Fibroblast of gingiva (primary cell): ENCODE measurements around the gene ARHGEF28.

Experiments used
- DNase-seq: peaks from one replicate; pipeline ENCODE4 v3.0.0-alpha.2; 2011; ENCODE audit warnings: low read depth

ARHGEF28 gene

DNA sequence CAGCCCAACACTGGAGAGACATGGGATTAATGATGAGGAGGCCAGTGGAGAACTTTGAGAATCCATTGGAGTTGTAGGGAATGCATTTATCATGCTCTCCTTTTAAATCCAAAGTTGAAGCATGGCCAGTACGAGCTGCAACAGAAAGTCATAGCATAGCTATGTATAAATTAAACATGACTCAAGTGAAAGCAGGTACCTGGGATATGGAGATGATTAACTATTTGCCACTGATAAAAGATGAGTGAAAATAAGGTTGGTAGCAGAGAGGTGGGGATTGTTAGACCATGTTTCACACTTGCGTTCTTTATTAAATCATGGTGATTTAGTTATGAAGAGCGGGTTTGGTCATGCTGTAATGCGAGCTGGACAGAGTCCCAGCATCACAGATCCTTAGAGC, 189.6 kb downstream of the ARHGEF28 start:
- DNase-seq, result no peak

DNA sequence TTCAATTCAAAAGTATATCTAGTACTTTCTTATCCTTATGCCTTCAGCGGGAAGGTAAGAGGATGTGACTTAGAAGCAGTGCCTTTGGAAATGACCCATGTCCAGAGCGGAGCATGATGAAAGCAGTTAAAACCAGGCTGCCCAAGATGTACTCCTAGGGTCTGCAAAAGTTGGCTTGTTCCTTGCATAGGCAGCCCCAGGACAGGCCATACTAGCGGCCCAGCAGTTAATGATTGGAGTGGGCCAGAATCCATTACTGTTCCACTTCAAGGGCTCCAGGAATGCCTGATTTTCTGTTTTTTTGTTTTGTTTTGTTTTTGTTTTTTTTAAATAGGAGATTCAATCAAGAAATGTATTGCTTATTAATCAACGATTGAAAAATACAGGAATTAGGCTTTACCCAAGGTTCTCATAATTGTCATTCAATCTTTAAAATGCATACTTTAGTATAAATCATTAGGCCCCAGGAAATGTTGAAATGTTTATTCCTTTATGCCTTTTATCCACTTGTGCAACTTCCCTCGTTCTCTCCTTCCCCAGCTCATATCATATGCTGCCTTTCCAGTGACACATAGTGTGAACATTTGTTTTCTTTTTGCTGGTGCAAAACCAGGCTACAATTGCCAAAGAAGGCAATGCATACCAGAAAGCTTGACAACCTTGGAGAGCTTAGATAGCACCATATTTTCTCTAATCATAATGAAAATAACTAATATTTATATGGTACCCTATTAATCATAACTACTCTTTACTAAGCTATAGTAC, 190.8 kb downstream of the ARHGEF28 start:
- peak; percentile 93 for DNase-seq

DNA sequence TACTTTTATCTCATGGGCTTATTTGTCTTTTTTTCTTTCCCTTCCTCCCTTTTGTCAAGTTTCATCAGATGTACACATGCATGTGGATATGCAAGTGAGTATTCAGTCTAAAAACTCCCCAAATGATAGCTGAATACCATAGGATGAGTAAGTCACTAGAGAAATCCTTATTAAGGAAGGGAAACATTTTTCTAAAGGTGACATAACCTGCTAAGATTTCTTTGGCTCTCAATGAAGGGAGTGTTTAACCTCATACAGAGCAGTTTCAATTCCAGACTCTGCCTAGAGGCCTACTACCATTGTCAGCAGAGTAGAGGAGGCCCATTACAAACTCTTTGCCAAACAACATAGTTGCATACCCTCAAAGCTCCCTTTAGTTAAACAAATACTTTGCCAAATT, 192.4 kb downstream of the ARHGEF28 start:
- peak; percentile 32 for DNase-seq

DNA sequence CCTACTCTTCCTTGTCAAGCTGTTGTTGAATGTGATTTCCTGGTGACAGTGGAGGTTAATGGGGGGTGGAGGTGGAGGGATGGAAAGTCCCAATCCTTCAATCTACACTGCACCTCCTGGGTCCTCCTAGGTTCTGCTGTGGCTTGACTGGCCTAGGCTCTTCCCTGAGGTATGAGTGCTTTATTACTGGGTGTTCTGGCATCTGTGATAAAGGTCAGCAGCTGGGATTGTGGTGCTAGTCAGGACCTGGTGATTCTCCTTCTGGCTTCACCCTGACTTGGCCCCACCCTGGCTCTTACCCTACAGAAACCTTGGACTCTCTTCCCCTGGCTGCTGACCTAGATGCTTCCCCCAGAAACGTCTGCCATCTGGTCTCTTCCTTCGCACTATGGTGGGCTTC, 194.3 kb downstream of the ARHGEF28 start:
- DNase-seq, result peak; percentile 18

DNA sequence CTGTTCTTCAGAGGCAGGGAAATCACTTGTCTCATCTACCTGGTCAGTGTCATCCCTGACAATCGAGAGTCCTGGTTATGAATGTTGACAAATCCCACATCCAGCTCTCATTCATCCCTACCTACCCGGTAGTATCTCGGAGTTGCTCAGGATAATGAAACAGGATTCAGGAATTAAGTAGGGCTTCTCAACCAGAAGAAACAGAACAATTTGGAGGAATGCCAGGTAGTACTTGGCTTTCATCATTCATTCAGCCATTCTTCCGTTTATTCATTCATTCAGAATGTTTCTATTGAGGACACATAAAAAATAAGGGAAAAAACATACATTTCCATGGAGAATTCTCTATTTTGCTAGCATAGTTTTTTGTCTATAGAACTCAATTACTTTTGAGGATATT, 195.0 kb downstream of the ARHGEF28 start:
- DNase-seq, result no peak

DNA sequence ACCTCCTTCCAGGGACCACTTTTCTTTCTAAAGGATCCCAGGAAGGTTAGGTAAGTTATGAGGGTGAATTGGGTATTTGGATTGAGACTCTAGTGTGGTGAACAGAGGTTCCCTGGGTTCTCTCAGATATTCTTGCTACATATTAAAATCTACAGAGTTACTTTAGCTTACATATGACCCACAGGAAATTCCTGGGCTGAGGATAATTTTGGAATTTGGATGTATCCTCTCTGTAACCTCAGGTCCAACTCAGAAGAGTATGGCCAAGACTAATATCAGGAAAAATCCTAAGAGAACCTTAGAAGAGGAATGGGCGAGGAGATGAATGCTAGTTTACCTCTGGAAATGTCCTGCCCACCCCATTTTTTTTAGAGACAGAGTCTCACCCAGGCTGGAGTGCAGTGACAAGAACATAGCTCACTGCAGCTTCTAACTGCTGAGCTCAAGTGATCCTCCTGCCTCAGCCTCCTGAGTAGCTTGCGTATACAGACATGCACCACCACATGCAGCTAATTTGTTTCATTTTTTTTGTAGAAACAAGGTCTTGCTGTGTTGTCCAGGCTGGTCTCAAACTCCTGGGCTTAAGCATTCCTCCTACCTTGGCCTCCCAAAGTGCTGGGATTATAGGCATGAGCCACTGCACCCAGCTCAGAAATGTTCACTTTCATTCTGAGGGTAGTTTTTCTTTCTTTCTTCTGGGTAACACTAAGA, 196.4 kb downstream of the ARHGEF28 start:
- no peak for DNase-seq

DNA sequence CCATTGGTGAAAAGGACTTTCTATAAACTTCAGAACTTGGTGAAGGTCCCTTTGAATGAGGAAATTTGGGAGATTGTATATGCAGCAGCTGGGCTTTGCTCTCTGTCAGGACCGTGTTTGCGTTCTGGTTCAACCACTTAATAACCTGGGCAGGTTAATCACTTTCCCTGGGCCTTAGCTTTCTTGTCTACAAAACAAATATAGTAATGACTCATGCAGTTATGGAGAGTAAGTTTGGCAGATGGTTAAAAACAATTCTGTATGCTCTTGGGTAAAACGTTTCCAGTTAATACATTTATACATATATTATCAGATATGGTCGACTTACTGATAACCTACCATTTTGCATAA, 197.0 kb downstream of the ARHGEF28 start:
- no peak for DNase-seq

DNA sequence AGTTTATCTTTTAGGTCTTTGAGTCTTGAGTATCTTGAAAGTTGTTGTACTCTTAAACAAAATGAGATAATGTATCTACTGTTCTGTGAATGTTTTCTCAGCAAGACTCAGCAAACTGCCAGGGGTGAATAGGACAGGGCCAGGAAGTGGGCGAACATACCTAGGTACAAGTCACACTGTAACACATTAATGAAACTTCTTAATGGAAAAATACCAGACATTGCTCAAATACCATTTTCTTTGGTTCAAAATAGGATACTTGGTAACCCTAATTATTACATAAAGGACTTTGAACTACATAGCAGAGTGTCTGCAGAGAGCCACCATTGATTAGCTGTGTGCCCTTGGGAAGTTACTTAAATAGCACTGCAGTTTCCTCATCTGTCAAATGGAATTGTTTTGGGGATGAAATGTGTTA, 197.5 kb downstream of the ARHGEF28 start:
- DNase-seq, result no peak

DNA sequence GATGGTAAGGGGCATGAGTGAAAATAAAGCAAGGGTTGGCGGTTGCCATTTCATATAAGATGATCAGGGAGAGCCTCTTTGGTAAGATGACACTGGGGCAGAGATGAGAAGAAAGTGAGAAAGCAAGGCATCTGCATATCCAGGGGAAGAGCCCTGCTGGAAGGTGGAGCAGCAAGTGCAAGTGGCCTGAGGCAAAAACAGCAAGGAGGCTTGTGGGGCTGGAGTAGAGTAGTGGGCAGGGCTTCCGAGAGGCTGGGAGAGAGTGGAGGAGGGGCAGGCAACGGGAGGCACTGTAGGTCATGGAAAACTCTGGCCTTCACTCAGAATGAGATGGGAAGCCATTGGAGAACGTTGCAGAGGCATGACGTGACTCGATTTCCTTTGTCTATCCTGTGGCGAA, 199.2 kb downstream of the ARHGEF28 start:
- DNase-seq, result no peak

DNA sequence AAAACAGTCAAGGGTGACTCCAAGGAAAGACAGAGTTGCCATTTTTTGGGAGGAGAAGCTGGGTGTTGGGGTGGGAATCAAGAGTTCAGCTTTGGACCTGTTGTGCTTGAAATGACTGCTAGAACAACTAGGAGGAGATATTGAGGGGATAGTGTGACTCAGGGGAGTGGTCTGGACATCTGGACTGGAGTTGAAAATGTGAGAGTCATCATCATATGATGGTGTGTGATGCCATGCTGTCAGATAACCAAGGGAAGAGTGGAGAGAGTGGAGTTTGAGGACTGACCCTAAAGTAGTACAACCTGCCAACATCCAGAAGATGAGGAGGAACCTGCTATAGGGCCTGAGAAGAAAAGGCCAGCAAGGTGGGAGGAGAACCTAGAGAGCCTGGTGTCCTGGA, 199.7 kb downstream of the ARHGEF28 start:
- no peak for DNase-seq

DNA sequence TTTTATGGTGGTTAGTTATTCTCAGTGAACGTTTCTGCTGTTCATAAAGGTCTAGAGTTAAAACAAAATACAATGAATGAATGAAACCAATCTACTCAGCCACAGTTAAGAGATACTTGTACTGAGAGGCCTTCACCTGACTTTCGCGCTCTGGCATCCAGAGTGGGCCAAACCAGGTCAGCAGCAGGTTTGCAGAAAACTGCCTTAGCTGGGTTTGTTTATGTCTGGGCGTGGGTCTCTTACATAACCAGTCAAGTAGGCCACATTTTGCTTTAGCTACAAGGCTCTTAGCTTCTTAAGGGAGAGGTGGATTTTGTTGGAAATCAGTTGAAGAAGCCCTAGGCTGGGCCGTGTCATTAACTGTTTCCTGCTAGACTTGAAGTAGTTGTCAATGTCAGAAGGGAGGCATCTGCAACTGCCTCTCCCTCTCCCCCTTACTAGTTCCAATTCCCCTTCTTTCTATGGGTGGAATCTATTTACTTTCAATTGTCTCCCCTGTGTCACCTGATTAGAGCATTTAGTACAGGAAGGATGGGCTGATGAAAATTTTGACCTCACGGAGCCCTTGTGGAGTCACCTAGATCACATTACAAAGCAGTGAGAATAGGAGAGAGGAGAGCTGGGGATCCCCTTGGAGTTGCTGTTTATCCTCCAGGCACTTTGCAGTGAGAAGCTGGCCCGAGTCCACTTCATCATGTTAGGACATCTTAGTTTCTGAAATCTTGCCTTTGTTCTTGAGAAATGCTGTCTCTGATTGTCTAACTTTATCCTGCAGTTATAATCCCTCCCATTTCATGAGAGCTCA, 200.5 kb downstream of the ARHGEF28 start:
- DNase-seq, result peak; percentile 94

DNA sequence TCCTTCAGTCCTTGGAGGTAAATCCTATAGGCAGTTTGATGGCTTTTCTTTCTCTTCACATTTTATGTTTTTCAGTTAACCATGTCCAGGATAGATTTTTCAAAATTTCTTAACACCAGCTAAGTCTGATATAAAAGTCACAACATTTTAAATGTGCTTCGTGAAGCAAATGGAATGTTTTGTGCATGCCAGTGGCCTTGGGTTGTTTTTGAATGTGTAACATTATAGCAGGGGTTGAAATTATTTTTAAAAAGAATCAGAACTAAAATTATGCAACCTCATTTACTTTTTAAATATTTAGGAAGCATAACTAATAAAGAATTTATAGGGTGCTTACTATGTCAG, 201.1 kb downstream of the ARHGEF28 start:
- no peak for DNase-seq

DNA sequence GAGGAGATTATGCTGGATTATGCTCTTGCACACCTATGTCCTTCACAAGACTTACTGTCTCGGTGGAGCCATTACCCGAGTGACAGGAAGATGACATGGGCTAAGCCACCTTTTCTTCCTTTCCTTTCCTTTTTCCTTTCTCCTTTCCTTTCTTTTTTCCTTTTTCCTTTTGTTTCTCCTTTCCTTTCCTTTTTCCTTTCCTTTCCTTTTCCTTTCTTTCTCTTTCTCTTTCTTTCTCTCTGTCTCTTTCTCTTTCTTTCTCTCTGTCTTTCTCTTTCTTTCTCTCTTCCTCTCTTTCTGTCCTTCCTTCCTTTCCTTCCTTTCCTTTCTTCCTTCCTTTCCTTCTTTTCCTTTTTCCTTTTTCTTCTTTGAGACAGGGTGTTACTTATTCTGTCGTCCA, 202.5 kb downstream of the ARHGEF28 start:
- no peak for DNase-seq

DNA sequence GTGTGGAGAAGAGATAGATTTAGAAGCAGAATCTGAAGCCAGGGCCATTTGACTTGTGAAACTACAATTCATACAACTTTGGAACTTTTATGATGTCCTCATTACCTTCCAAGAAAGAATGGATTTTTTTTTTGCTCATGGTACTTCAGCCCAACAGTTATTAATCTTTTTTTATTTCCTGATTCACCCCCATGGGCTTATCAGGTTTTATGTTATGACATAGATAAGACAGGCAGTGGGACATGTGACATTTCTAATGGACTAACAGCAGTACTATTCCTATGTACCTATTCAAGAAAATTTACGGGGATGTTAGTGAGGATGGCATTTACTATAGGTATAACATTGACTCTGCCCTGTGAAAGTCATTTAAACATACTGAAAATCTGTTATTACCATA, 204.7 kb downstream of the ARHGEF28 start:
- DNase-seq, result no peak

DNA sequence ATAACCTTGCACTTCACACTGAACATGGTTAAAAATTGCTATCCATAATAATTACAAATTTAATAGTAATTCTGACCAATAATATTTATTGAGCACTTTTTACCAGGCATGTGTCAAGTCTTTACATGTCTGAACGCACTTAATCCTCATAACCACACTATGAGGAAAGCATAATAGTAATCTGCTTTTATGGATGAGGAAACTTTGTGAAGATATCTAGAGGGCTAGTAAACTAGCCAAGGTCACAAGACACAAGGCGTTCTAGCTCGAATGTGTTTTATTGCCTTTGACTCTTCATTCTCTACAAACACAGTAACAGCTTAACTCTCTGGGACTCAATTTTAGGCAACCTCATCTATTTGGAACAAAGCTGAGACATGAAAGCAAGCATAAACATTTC, 205.1 kb downstream of the ARHGEF28 start:
- DNase-seq, result no peak

DNA sequence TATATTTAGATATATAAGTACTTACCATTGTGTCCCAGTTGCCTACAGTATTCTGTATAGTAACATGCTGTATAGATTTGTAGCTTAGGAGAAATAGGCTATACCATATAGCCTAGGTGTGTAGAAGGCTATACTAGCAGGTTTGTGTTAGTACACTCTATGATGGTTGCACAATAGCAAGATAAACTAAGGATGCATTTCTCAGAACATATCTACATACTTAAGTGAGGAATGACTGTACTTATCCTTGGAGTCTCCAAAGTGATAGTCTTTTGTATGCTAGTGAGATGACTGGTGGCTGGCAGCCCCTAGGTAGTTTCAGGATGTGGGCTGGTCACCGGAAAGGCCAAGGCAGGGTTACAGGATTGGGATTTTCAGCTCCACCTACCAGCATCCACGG, 208.7 kb downstream of the ARHGEF28 start:
- no peak for DNase-seq

DNA sequence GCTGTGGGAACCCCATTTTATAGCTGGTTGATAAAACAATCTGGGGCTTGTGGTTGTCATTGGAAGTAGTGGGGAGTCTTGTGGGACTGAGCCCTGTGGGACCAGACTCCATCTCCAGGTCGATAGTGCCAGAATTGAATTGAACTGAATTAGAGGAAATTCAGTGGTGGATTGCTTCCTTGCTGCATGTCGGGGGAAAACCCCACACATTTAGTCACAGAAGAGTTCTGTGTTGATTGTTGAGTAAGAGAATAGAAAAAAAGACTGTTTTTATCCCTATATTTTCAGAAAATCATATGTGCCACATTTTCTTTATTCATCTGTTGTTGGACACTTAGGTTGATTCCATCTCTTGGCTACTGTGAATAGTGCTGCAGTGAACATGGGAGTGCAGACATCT, 209.7 kb downstream of the ARHGEF28 start:
- no peak for DNase-seq

DNA sequence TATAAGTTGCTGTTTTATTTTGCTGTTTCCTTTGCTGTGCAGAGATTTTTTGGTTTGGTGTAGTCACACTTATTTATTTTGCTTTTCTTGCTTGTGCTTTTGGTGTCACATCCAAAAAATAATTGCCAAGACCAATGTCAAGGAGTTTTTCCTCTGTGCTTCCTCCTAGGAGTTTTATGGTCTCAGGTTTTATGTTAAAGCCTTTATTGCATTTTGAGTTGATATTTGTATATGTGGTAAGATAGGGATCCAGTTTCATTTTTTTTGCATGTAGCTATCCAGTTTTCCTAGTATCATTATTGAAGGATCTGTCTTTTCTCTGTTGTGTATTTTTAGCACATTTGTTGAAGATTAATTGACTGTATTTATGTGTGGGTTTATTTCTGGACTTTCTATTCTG, 210.6 kb downstream of the ARHGEF28 start:
- no peak for DNase-seq

DNA sequence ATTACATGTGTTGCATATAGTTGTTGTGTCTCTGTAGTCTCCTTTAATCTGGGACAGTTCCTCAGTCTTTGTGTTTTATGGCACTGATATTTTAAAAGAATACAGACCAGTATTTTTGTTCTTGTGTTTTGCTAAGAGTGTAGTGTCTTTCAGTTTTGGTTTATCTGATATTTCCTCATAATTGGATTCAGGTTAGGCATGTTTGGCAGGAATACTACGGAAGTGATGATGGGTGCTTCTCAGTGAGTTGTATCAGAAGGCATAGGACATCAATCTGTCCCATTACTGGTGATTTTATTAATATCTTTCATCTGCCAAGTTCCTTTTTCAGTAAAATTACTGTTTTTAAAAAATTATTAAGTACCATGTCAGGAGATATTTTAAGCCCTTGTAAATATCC, 212.9 kb downstream of the ARHGEF28 start:
- no peak for DNase-seq

DNA sequence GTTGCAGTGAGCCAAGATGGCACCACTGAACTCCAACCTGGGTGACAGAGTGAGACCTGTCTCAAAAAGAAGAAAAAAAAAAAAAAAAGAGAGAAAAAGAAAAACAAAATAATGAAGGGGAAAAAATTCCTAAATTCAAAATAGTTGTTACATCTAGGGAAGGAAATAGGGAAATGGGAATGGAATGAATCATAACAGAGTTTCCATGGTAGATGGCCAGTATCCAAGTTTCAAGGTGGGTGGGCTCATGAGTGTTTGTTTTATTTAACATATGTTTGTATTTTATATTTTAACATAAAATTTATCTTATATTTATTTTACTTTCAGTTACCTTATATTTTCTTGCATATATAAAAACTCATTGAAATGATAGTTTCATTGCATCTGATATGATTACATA, 215.6 kb downstream of the ARHGEF28 start:
- DNase-seq, result no peak

DNA sequence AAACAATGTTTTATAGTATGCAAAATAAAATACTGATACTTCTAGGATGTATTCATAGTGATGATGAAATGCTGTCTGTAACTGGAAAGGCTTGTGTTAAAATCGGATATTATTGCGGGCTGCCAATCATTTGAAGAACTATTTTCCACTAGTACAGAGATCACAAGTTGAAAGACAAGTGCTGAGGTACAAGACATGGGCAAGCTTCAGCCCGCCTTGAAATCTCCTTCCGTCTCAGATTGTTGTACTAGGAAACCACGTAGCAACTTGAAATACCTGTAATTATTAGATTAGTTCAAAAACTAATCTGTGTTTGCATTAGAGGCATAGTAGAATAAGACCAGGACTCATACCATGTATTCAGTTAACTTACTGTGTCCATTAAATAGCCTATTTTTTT, 218.2 kb downstream of the ARHGEF28 start:
- no peak for DNase-seq

DNA sequence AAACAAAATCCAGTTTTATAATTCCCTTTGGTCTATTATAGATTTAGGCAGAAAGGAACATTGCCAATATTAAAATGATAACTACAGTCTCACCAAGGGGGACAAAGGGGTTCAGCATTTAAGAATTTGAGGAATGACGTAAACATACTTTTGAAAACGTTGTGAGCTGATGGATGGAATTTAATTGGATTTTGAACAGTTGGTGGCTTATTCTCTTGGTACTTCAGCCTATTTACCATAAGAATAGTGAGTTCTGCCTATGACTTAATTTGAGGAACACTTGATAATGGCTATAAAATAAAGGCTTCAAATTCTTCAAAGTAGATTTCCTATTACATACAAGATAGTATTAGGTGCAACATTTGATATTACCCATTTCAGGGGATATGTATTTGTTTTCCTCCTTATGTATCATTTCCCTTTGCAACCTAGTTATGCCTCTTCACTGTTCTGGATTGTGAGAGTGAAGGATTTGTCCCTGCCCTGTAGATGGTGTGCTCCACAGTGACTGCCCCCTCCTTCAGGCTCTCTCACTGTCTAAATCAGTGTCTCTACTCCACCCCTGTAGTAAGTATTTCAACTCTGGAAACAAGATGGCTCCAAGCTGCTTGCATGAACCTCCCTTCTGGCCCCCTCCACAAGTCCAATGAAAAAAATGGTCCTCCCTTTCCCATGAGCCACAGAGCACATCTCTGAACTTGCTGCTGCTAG, 225.6 kb downstream of the ARHGEF28 start:
- DNase-seq, result no peak

DNA sequence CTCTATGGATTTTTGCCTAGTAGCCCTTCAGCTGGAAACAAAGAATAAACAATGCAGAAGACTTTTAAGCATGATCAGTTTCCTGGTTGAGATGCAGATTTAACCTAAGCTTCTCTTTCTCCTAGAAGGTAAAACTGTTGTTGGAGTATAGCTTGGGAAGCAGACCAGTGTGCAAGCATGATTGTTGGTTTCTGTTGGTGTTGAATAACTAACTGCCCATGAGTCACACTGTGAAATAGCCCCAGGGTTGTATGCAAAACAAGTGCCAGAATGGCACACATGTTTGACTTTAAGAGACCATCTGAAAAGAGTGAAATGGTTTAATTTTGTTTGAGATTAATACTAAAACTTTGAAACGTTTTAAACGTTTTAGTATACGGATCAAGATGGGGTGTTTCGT, 227.1 kb downstream of the ARHGEF28 start:
- peak; percentile 83 for DNase-seq
